Neural cell (in vitro differentiated cells): ENCODE results near the gene SF1. TPM values are rescaled to one million over a fixed set of nuclear protein-coding genes. Genes with fewer than 3 reads are reported as not detected.
A peak's percentile ranks its signal among the peaks of the same experiment; 100 is the strongest.

Experiments used
- H2AFZ ChIP-seq: fragments of 200-600, 300-800 bp; sonication (generic), shearing (Covaris generic); 2 replicates; pipeline ENCODE4 v1.6.0; 2014; ENCODE audit warnings: low read depth, mild to moderate bottlenecking, antibody characterized with exemption, low read length, moderate library complexity
- H3F3A ChIP-seq: fragments of 200-600 bp; shearing (Covaris generic); 2 replicates; pipeline ENCODE4 v1.6.1; 2016; ENCODE audit warnings: mild to moderate bottlenecking, moderate library complexity, mixed read lengths, antibody characterized with exemption, low read length; ENCODE audit not compliant: insufficient read depth, poor library complexity, severe bottlenecking
- H3K27ac ChIP-seq: fragments of 200-600, 300-800 bp; sonication (generic), shearing (Covaris generic); 2 replicates; pipeline ENCODE4 v1.5.1; 2014; ENCODE audit warnings: mild to moderate bottlenecking, low read length, moderate library complexity
- H3K27me3 ChIP-seq: fragments of 300-800, 200-600 bp; sonication (generic), shearing (Covaris generic); 2 replicates; pipeline ENCODE4 v1.6.0; 2014; ENCODE audit warnings: mild to moderate bottlenecking, low read depth, low read length, moderate library complexity; ENCODE audit not compliant: insufficient read depth
- H3K36me3 ChIP-seq: fragments of 300-800, 200-600 bp; sonication (generic), shearing (Covaris generic); 2 replicates; pipeline ENCODE4 v1.5.1; 2014; ENCODE audit warnings: mild to moderate bottlenecking, antibody characterized with exemption, low read length, moderate library complexity; ENCODE audit not compliant: insufficient read depth
- H3K4me2 ChIP-seq: fragments of 300-800, 200-600 bp; sonication (generic), shearing (Covaris generic); 2 replicates; pipeline ENCODE4 v1.6.0; 2014; ENCODE audit warnings: mild to moderate bottlenecking, low read length
- H3K4me3 ChIP-seq: fragments of 300-800, 200-600 bp; sonication (generic), shearing (Covaris generic); 2 replicates; pipeline ENCODE4 v1.5.1; 2014; ENCODE audit warnings: mild to moderate bottlenecking, low read length, moderate library complexity
- H3K79me2 ChIP-seq: fragments of 200-600 bp; shearing (Covaris generic); replicated peaks from 2 replicates; pipeline ENCODE4 v1.6.0; 2014; ENCODE audit warnings: mild to moderate bottlenecking, low read length, moderate library complexity; ENCODE audit not compliant: insufficient read depth
- H3K9ac ChIP-seq: fragments of 300-800, 200-600 bp; sonication (generic), shearing (Covaris generic); 2 replicates; pipeline ENCODE4 v1.6.1; 2016; ENCODE audit warnings: mild to moderate bottlenecking, low read length, mixed read lengths
- H3K9me2 ChIP-seq: fragments of 200-600 bp; shearing (Covaris generic); 2 replicates; pipeline ENCODE4 v1.6.1; 2016; ENCODE audit warnings: mild to moderate bottlenecking, low read length, mixed read lengths; ENCODE audit not compliant: insufficient read depth
- H3K9me3 ChIP-seq: fragments of 200-600, 300-800 bp; sonication (generic), shearing (Covaris generic); 2 replicates; pipeline ENCODE4 v1.6.1; 2016; ENCODE audit warnings: mild to moderate bottlenecking, mixed run types, low read length, moderate library complexity, mixed read lengths
- H4K20me1 ChIP-seq: fragments of 200-600 bp; shearing (Covaris generic); 2 replicates; pipeline ENCODE4 v1.6.1; 2016; ENCODE audit warnings: mild to moderate bottlenecking, mixed run types; ENCODE audit not compliant: insufficient read depth
- EP300 ChIP-seq: fragments of 450-650 bp; conservative IDR thresholded peaks from 2 replicates; pipeline ENCODE4 v1.6.1; 2014; ENCODE audit warnings: antibody characterized with exemption, mild to moderate bottlenecking, moderate library complexity; ENCODE audit not compliant: poor library complexity, severe bottlenecking
- EZH2 ChIP-seq: fragments of 200-600, 300-800 bp; shearing (Covaris generic), sonication (generic); IDR thresholded peaks from 2 replicates; pipeline ENCODE4 v1.6.1; 2014; ENCODE audit warnings: antibody characterized with exemption, low read length, borderline replicate concordance, mild to moderate bottlenecking; ENCODE audit not compliant: insufficient read depth, poor library complexity, severe bottlenecking
- MXI1 ChIP-seq: fragments of 450-650 bp; conservative IDR thresholded peaks from 2 replicates; pipeline ENCODE4 v1.6.1; 2014; ENCODE audit warnings: antibody characterized with exemption, mild to moderate bottlenecking; ENCODE audit not compliant: poor library complexity, severe bottlenecking
- POLR2AphosphoS5 ChIP-seq: IDR thresholded peaks from 2 replicates; pipeline ENCODE4 v1.6.1; 2012
- RAD21 ChIP-seq: fragments of 450-650 bp; conservative IDR thresholded peaks from 2 replicates; pipeline ENCODE4 v1.6.1; 2014; ENCODE audit warnings: antibody characterized with exemption, mild to moderate bottlenecking, moderate library complexity
- REST ChIP-seq: IDR thresholded peaks from 2 replicates; pipeline ENCODE4 v1.6.1; 2012; ENCODE audit warnings: borderline replicate concordance
- SMC3 ChIP-seq: fragments of 450-650 bp; conservative IDR thresholded peaks from 2 replicates; pipeline ENCODE4 v1.6.1; 2014; ENCODE audit warnings: antibody characterized with exemption, mild to moderate bottlenecking, moderate library complexity; ENCODE audit not compliant: poor library complexity
- TAF1 ChIP-seq: IDR thresholded peaks from 2 replicates; pipeline ENCODE4 v1.6.1; 2012; ENCODE audit warnings: low read depth
- polyA plus RNA-seq: library from polyadenylated mRNA; depleted of rRNA; stranded (reverse); fragments of >200 nt; gene quantifications from 2 replicates; pipeline ENCODE4 v1.2.3, GENCODE V29; 2014
- TF ChIP-seq, protein P1 (sequence below): fragments of 450-650 bp; IDR thresholded peaks from 2 replicates; pipeline ENCODE4 v1.5.1; 2014; ENCODE audit warnings: antibody characterized with exemption, mild to moderate bottlenecking, moderate library complexity; ENCODE audit not compliant: poor library complexity, severe bottlenecking

Gene SF1
- polyA plus RNA-seq, 1 donor from 2014 or later: 53.2 TPM

GRCh38 chr11:64810891-64811272, 32.5 kb upstream of the SF1 start:
- H3K27ac ChIP-seq: peak overlapping the region; percentile 67
- H3K9me2 ChIP-seq: no peaks in the 10 kb centered on the region
- TF ChIP-seq EP300 (no peak), TAF1 (no peak), EZH2 (no peak), SMC3 (no peak), RAD21 (no peak), REST (no peak), MXI1 (no peak), POLR2AphosphoS5 (no peak)
- TF ChIP-seq, protein P1, sequence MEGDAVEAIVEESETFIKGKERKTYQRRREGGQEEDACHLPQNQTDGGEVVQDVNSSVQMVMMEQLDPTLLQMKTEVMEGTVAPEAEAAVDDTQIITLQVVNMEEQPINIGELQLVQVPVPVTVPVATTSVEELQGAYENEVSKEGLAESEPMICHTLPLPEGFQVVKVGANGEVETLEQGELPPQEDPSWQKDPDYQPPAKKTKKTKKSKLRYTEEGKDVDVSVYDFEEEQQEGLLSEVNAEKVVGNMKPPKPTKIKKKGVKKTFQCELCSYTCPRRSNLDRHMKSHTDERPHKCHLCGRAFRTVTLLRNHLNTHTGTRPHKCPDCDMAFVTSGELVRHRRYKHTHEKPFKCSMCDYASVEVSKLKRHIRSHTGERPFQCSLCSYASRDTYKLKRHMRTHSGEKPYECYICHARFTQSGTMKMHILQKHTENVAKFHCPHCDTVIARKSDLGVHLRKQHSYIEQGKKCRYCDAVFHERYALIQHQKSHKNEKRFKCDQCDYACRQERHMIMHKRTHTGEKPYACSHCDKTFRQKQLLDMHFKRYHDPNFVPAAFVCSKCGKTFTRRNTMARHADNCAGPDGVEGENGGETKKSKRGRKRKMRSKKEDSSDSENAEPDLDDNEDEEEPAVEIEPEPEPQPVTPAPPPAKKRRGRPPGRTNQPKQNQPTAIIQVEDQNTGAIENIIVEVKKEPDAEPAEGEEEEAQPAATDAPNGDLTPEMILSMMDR: no peak
- H4K20me1 ChIP-seq: no peaks in the 10 kb centered on the region
- peak overlapping the region; percentile 30 for H2AFZ ChIP-seq
- H3K27me3 ChIP-seq: no peaks in the 10 kb centered on the region
- no peaks in the 10 kb centered on the region for H3K36me3 ChIP-seq
- no peak overlapping the region for H3K9ac ChIP-seq
- peak overlapping the region; percentile 82 for H3K4me3 ChIP-seq
- no peaks in the 10 kb centered on the region for H3F3A ChIP-seq
- no peaks in the 10 kb centered on the region for H3K9me3 ChIP-seq
- peak overlapping the region; percentile 5 for H3K4me2 ChIP-seq
- peaks cover 8% of the 10 kb centered on the region for H3K79me2 ChIP-seq

GRCh38 chr11:64810271-64810890, 32.0 kb upstream of the SF1 start, which contains the start of gene MEN1:
Gene MEN1, minus strand, starts transcription at chr11:64810551. Its CDS starts 442 bp downstream, at chr11:64810109.
- Histone ChIP-seq H3K79me2 (peaks cover 8% of the 10 kb centered on the region), H3K4me2 (peak within 1 kb of the TSS; percentile 95), H3K9me3 (no peaks in the 10 kb centered on the region), H3K27me3 (no peaks in the 10 kb centered on the region), H3F3A (no peaks in the 10 kb centered on the region), H2AFZ (peak within 1 kb of the TSS; percentile 30), H3K36me3 (peaks cover 4% of the 10 kb centered on the region), H3K4me3 (peak within 1 kb of the TSS; percentile 82), H3K9ac (peak within 1 kb of the TSS; percentile 85), H3K9me2 (no peaks in the 10 kb centered on the region), H3K27ac (peak within 1 kb of the TSS; percentile 67), H4K20me1 (no peaks in the 10 kb centered on the region)
- TF ChIP-seq, protein P1: peak; percentile 20
- no peak for TF ChIP-seq TAF1
- no peak for TF ChIP-seq EZH2
- TF ChIP-seq EP300: no peak
- peak; percentile 29 for TF ChIP-seq RAD21
- peak; percentile 92 for TF ChIP-seq POLR2AphosphoS5
- peak; percentile 84 for TF ChIP-seq MXI1
- peak; percentile 39 for TF ChIP-seq SMC3
- TF ChIP-seq REST: no peak
